DND-41 (cell line): ENCODE measurements around the gene SBF1.

Experiments used
- ATAC-seq: fragments of 200-7000 bp; cut with Tn5 transposase; 3 replicates; pipeline ENCODE4 v1.9.1; 2021; ENCODE audit warnings: low read depth; ENCODE audit not compliant: insufficient read depth
- DNase-seq: peaks from one replicate; pipeline ENCODE4 v3.0.0-alpha.2; 2020
- H2AFZ ChIP-seq: 2 replicates; pipeline ENCODE4 v1.6.0; 2012; ENCODE audit warnings: low read depth, low read length
- H3K27ac ChIP-seq: 2 replicates; pipeline ENCODE4 v1.5.1; 2012; ENCODE audit warnings: low read length, inconsistent platforms
- H3K27me3 ChIP-seq: fragments of 200-600 bp; sonication (generic); 2 replicates; pipeline ENCODE4 v1.6.0; 2012; ENCODE audit warnings: low read length, mild to moderate bottlenecking, inconsistent platforms; ENCODE audit not compliant: insufficient read depth, poor library complexity
- H3K36me3 ChIP-seq: 2 replicates; pipeline ENCODE4 v1.5.1; 2012; ENCODE audit warnings: low read length, inconsistent platforms; ENCODE audit not compliant: insufficient read depth
- H3K4me1 ChIP-seq: 2 replicates; pipeline ENCODE4 v1.5.1; 2012; ENCODE audit warnings: mild to moderate bottlenecking, low read length; ENCODE audit not compliant: insufficient read depth
- H3K4me2 ChIP-seq: 2 replicates; pipeline ENCODE4 v1.6.0; 2012; ENCODE audit warnings: mild to moderate bottlenecking, moderate library complexity, low read length, inconsistent platforms; ENCODE audit not compliant: insufficient read depth
- H3K4me3 ChIP-seq, 2 experiments: fragments of 200-600 bp in 1 of 2; shearing (Covaris generic) in 1 of 2; 2 replicates each; pipeline ENCODE4 v1.5.1; 2012 to 2016; ENCODE audit warnings: inconsistent platforms in 2 of 2, low read length in 2 of 2, mild to moderate bottlenecking in 2 of 2, low read depth in 1 of 2, moderate library complexity in 1 of 2
- H3K79me2 ChIP-seq: 2 replicates; pipeline ENCODE4 v1.6.0; 2012; ENCODE audit warnings: low read length, inconsistent platforms; ENCODE audit not compliant: insufficient read depth
- H3K9ac ChIP-seq: 2 replicates; pipeline ENCODE4 v1.6.0; 2012; ENCODE audit warnings: low read depth, mild to moderate bottlenecking, inconsistent platforms, low read length, moderate library complexity
- H3K9me3 ChIP-seq: 2 replicates; pipeline ENCODE4 v1.5.1; 2012; ENCODE audit warnings: low read length, moderate library complexity, mild to moderate bottlenecking, inconsistent platforms; ENCODE audit not compliant: insufficient read depth, severe bottlenecking
- H4K20me1 ChIP-seq: 2 replicates; pipeline ENCODE4 v1.6.0; 2012; ENCODE audit warnings: low read length; ENCODE audit not compliant: insufficient read depth
- CTCF ChIP-seq: IDR thresholded peaks from 2 replicates; pipeline ENCODE4 v1.5.1; 2012; ENCODE audit warnings: borderline replicate concordance, low read length, moderate library complexity, mild to moderate bottlenecking; ENCODE audit not compliant: poor library complexity, severe bottlenecking; ENCODE audit errors: extremely low read depth
- EZH2 ChIP-seq: IDR thresholded peaks from 3 replicates; pipeline ENCODE4 v1.6.1; 2012; ENCODE audit warnings: borderline replicate concordance, low read depth, mild to moderate bottlenecking, moderate library complexity, low read length, inconsistent platforms; ENCODE audit not compliant: severe bottlenecking

SBF1 gene

GRCh38 chr22:50503475-50504145 is 28.8 kb upstream of the SBF1 start:
- Histone ChIP-seq H3K36me3 (peaks cover 42% of the 10 kb centered on the region), H3K79me2 (peaks cover 36% of the 10 kb centered on the region), H3K4me2 (no peak overlapping the region), H3K4me3 (no peak overlapping the region), H3K9ac (no peak overlapping the region), H3K9me3 (no peaks in the 10 kb centered on the region), H4K20me1 (peaks cover 14% of the 10 kb centered on the region), H2AFZ (no peak overlapping the region), H3K4me1 (peaks cover 27% of the 10 kb centered on the region), H3K27ac (no peak overlapping the region), H3K27me3 (no peaks in the 10 kb centered on the region)
- DNase-seq (peak; percentile 35), ATAC-seq (no peak)
- TF ChIP-seq EZH2 (no peak), CTCF (peak; percentile 16)

GRCh38 chr22:50502628-50503474 is 28.0 kb upstream of the SBF1 start:
- Histone ChIP-seq H2AFZ (no peak overlapping the region), H3K27me3 (no peaks in the 10 kb centered on the region), H3K27ac (no peak overlapping the region), H3K4me3 (no peak overlapping the region), H3K9ac (no peak overlapping the region), H3K4me1 (peaks cover 27% of the 10 kb centered on the region), H3K9me3 (no peaks in the 10 kb centered on the region), H3K4me2 (no peak overlapping the region), H3K79me2 (peaks cover 30% of the 10 kb centered on the region), H4K20me1 (peaks cover 13% of the 10 kb centered on the region), H3K36me3 (peaks cover 42% of the 10 kb centered on the region)
- ATAC-seq (no peak), DNase-seq (no peak)
- no peak for TF ChIP-seq CTCF
- TF ChIP-seq EZH2: no peak

GRCh38 chr22:50502096-50502495 is 27.3 kb upstream of the SBF1 start:
- Histone ChIP-seq H4K20me1 (peaks cover 13% of the 10 kb centered on the region), H2AFZ (no peak overlapping the region), H3K79me2 (peaks cover 27% of the 10 kb centered on the region), H3K27me3 (no peaks in the 10 kb centered on the region), H3K36me3 (peaks cover 39% of the 10 kb centered on the region), H3K9ac (no peak overlapping the region), H3K4me1 (peaks cover 27% of the 10 kb centered on the region), H3K4me3 (no peak overlapping the region), H3K27ac (no peak overlapping the region), H3K4me2 (no peak overlapping the region), H3K9me3 (no peaks in the 10 kb centered on the region)
- no peak for TF ChIP-seq EZH2
- TF ChIP-seq CTCF: no peak
- ATAC-seq (no peak), DNase-seq (no peak)
